GM21515 (cell line): ENCODE measurements around the gene ABHD4.

Experiments used
- ATAC-seq: cut with Tn5 transposase; IDR thresholded peaks from one replicate; pipeline ENCODE4 v1.9.1; 2021; ENCODE audit not compliant: unreplicated experiment

ABHD4 gene

DNA sequence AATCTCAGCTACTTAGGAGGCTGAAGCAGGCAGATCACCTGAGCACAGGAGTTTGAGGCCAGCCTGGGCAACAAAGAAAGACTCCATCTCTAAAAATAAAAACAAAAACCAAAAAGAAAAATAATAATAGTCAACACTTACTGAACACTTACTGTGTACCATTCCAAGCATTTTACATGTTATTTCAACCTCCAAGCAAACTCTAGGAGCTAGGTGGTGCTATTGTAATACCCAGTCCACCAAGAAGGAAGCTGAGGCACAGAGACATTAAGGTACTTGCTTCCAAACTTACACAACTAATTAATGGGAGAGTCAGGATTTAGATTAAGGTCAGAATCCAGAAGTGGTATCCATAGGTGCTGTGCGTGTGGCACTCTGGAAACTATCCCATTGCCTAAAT, 59.8 kb downstream of the ABHD4 start:
- ATAC-seq: no peak

DNA sequence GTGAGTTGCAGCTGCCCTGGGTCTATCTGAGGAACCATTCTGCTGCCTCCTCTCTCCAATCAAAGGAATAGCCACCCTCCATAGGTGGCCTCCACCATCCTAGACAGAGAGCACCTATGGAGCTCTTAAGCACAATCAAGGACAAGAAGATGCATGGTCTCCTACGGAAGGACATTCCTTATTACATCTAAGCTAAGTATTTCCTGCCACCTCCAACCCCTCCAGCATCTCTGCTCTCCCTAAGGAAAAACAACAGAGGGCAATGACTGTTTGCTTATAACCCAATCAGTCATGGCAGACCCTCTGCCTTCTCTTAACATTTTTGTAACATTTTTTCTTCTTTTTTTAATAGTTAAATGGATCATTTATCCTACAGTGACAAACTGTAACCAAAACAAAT, 60.8 kb downstream of the ABHD4 start:
- ATAC-seq: no peak

DNA sequence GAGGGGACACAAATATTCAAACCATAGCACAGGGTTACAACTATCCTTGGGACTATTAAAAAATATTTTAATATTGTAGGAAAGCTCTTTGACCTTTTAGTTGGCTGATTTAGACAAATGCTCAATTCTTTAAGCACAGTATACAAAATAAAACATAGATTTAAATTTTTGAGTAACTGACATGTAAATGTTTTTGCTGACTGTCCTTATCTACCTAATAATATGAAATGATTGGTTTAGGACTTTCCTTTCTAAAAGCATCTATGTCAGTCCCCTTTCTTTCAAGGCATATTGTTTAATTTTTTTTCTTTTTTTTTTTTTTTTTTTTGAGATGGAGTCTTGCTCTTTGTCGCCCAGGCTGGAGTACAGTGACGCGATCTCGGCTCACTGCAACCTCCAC, 62.6 kb downstream of the ABHD4 start:
- no peak for ATAC-seq
